Endodermal cell (in vitro differentiated cells): ENCODE results near the gene NKD1. TPM values are rescaled to one million over a fixed set of nuclear protein-coding genes. Genes with fewer than 3 reads are reported as not detected.

ENCODE experiments used
- DNase-seq: peaks from one replicate; pipeline ENCODE4 v3.0.0-alpha.2; 2017
- H3K27ac ChIP-seq: 2 replicates; pipeline ENCODE4 v1.5.1; 2013; ENCODE audit warnings: mild to moderate bottlenecking, low read depth, low read length, moderate library complexity
- H3K27me3 ChIP-seq: 2 replicates; pipeline ENCODE4 v1.6.1; 2013; ENCODE audit warnings: mild to moderate bottlenecking, low read length, moderate library complexity; ENCODE audit not compliant: insufficient read depth, control insufficient read depth, poor library complexity, severe bottlenecking
- H3K36me3 ChIP-seq: 2 replicates; pipeline ENCODE4 v1.7.0; 2013; ENCODE audit warnings: mild to moderate bottlenecking, low read length, moderate library complexity; ENCODE audit not compliant: control insufficient read depth, insufficient read depth
- H3K4me1 ChIP-seq: one replicate; pipeline ENCODE4 v1.7.0; 2013; ENCODE audit warnings: low read length; ENCODE audit not compliant: control insufficient read depth, insufficient read depth
- H3K4me3 ChIP-seq: 2 replicates; pipeline ENCODE4 v1.5.1; 2013; ENCODE audit warnings: mild to moderate bottlenecking, low read length, moderate library complexity
- H3K9ac ChIP-seq: 2 replicates; pipeline ENCODE4 v1.6.1; 2013; ENCODE audit warnings: mild to moderate bottlenecking, low read length, moderate library complexity; ENCODE audit not compliant: poor library complexity, severe bottlenecking; ENCODE audit errors: extremely low read depth
- H3K9me3 ChIP-seq: 2 replicates; pipeline ENCODE4 v1.6.1; 2013; ENCODE audit warnings: mild to moderate bottlenecking, low read length, moderate library complexity; ENCODE audit not compliant: control insufficient read depth
- H3K27ac Mint-ChIP-seq: 2 replicates; pipeline ENCODE4 v1.8.0; 2020; ENCODE audit warnings: mixed read lengths
- H3K27me3 Mint-ChIP-seq: 2 replicates; pipeline ENCODE4 v1.8.0; 2021; ENCODE audit warnings: mild to moderate bottlenecking, mixed read lengths; ENCODE audit not compliant: insufficient read depth
- H3K36me3 Mint-ChIP-seq: 2 replicates; pipeline ENCODE4 v1.8.0; 2020; ENCODE audit warnings: low read depth, mixed read lengths
- H3K4me1 Mint-ChIP-seq: 2 replicates; pipeline ENCODE4 v1.8.0; 2020; ENCODE audit warnings: mixed read lengths
- H3K4me3 Mint-ChIP-seq: 2 replicates; pipeline ENCODE4 v1.8.0; 2020; ENCODE audit warnings: mild to moderate bottlenecking, moderate library complexity, mixed read lengths
- H3K9me3 Mint-ChIP-seq: 2 replicates; pipeline ENCODE4 v1.8.0; 2020; ENCODE audit warnings: mild to moderate bottlenecking, mixed read lengths
- WGBS, 2 experiments: methylation state at CpG; one replicate each; pipeline versions ENCODE4 v1.1.5 to v1.1.7; 2013; ENCODE audit warnings: missing lambda C conversion rate in 2 of 2, mixed read lengths in 1 of 2; ENCODE audit not compliant: insufficient coverage in 1 of 2, insufficient read length in 1 of 2; 5-methylcytosine and 5-hydroxymethylcytosine counted together
- total RNA-seq, 2 donors: library from RNA; stranded (reverse); fragmentation: NEBNext Ultra II Directional in 1 of 2; extraction: Animal tissue kit (Norgen Biotek cat#: 25700) in 1 of 2; gene quantifications; 2 replicates in 1 of 2; 3 replicates in 1 of 2; pipeline ENCODE4 v1.2.1, GENCODE V29; 2021
- TF ChIP-seq, protein P1 (sequence below): fragments of 200-600 bp; sonication (generic); conservative IDR thresholded peaks from 2 replicates; pipeline ENCODE4 v1.5.0; 2021; ENCODE audit warnings: antibody characterized with exemption, mild to moderate bottlenecking

Gene NKD1
- total RNA-seq, 2 donors from 2014 or later = 7.0 to 9.5 TPM

DNA sequence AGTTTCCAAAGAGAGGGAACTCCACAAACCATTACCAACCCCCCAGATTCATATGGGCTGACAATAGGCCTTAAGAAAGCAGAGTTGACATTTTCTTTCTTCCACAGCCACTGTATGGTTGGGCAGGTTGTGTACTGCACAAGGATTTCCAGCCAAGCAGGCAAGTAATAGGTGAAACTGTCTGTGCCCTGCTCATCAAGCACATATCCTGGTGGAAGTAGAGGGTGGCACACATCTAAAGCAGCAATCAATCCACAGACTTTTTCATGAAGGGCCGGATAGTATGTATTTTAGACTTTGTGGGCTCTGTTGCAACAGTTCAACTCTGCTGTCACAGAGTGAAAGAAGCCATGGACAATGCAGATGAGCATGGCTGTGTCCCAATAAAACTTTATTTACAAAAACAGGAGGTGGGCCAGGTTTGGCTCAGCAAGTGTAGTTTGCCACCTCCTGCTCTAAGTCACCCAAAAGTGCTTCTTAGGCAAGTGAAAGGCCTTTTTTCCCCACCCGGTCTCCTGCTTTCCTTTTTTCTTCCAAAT is 69.5 kb downstream of the NKD1 start:
- Histone ChIP-seq H3K9me3 (no peaks in the 10 kb centered on the region), H3K27me3 (no peaks in the 10 kb centered on the region), H3K9ac (no peak overlapping the region), H3K4me3 (no peak overlapping the region), H3K36me3 (no peaks in the 10 kb centered on the region), H3K27ac (no peak overlapping the region), H3K4me1 (no peaks in the 10 kb centered on the region)
- TF ChIP-seq, protein P1, sequence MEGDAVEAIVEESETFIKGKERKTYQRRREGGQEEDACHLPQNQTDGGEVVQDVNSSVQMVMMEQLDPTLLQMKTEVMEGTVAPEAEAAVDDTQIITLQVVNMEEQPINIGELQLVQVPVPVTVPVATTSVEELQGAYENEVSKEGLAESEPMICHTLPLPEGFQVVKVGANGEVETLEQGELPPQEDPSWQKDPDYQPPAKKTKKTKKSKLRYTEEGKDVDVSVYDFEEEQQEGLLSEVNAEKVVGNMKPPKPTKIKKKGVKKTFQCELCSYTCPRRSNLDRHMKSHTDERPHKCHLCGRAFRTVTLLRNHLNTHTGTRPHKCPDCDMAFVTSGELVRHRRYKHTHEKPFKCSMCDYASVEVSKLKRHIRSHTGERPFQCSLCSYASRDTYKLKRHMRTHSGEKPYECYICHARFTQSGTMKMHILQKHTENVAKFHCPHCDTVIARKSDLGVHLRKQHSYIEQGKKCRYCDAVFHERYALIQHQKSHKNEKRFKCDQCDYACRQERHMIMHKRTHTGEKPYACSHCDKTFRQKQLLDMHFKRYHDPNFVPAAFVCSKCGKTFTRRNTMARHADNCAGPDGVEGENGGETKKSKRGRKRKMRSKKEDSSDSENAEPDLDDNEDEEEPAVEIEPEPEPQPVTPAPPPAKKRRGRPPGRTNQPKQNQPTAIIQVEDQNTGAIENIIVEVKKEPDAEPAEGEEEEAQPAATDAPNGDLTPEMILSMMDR = no peak
- Mint-ChIP-seq H3K36me3 (no peaks in the 10 kb centered on the region), H3K9me3 (no peaks in the 10 kb centered on the region), H3K27me3 (no peaks in the 10 kb centered on the region), H3K4me1 (peaks cover 13% of the 10 kb centered on the region), H3K4me3 (no peak overlapping the region), H3K27ac (no peak overlapping the region)
- no peak for DNase-seq
- 94 to 95% methylated on average over 2 of the region's 2 CpGs for WGBS, 2 experiments

- Histone ChIP-seq H3K9ac (no peak overlapping the region), H3K4me3 (no peak overlapping the region), H3K36me3 (no peaks in the 10 kb centered on the region), H3K27ac (no peak overlapping the region), H3K27me3 (no peaks in the 10 kb centered on the region), H3K4me1 (no peaks in the 10 kb centered on the region), H3K9me3 (no peaks in the 10 kb centered on the region)
- no peaks in the 10 kb centered on the region for H3K36me3 Mint-ChIP-seq
- TF ChIP-seq, protein P1 = no peak
- no peak for DNase-seq
- H3K4me1 Mint-ChIP-seq = peaks cover 13% of the 10 kb centered on the region
- WGBS, 2 experiments = 85 to 90% methylated on average over 6 to 12 of the region's 12 CpGs
- no peak overlapping the region for H3K4me3 Mint-ChIP-seq
- no peaks in the 10 kb centered on the region for H3K27me3 Mint-ChIP-seq
- no peaks in the 10 kb centered on the region for H3K9me3 Mint-ChIP-seq
- no peak overlapping the region for H3K27ac Mint-ChIP-seq
Observed at GRCh38 chr16:50618238-50618918, 70.2 kb downstream of the NKD1 start.

- no peaks in the 10 kb centered on the region for H3K9me3 Mint-ChIP-seq
- no peak overlapping the region for H3K4me3 ChIP-seq
- no peak overlapping the region for H3K27ac Mint-ChIP-seq
- H3K4me3 Mint-ChIP-seq = no peak overlapping the region
- no peak for DNase-seq
- no peak overlapping the region for H3K9ac ChIP-seq
- H3K27ac ChIP-seq = no peak overlapping the region
- peaks cover 13% of the 10 kb centered on the region for H3K4me1 Mint-ChIP-seq
- no peaks in the 10 kb centered on the region for H3K36me3 ChIP-seq
- TF ChIP-seq, protein P1 = no peak
- no peaks in the 10 kb centered on the region for H3K27me3 Mint-ChIP-seq
- no peaks in the 10 kb centered on the region for H3K9me3 ChIP-seq
- H3K27me3 ChIP-seq = no peaks in the 10 kb centered on the region
- 93 to 99% methylated on average over 8 to 10 of the region's 10 CpGs for WGBS, 2 experiments
- H3K36me3 Mint-ChIP-seq = no peaks in the 10 kb centered on the region
- no peaks in the 10 kb centered on the region for H3K4me1 ChIP-seq
Observed at GRCh38 chr16:50619702-50620491, 71.7 kb downstream of the NKD1 start.
